ENCODE data around the gene MMP7.

DNA sequence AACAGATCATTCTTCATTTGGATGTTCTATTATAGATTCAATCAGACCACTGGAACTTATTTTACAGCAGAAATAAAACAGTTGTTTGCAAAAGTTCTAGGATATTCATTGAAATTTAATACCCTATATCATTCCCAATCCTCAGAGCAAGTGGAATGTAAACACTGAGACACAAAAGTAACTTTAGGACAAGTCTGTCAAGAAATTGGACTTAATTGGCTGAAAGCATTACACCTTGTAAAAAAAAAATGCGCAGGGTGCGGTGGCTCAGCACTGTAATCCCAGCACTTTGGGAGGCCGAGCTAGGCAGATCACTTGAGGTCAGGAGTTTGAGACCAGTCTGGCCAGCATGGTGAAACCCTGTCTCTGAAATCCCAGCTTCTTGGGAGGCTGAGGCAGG lies 48.1 kb downstream of the MMP7 start:
- TF ChIP-seq CTCF (IDR thresholded peaks at IDR 0.05) (no peak), EP300 (IDR thresholded peaks at IDR 0.05; ENCODE audit: low read depth) (no peak), POLR2AphosphoS5 (IDR thresholded peaks at IDR 0.05) (no peak)
